ENCODE results near the gene PTGR3.

GRCh38 chr18:75249175-75249518 is 40.2 kb upstream of the PTGR3 start:
- TF ChIP-seq CTCF (conservative IDR thresholded peaks at IDR 0.05 in 1 of 2, IDR thresholded peaks at IDR 0.05 in 1 of 2; ENCODE audit: low read depth in 1 of 2, low read length in 2 of 2) = no peak
- no peak for TF ChIP-seq EZH2 (IDR thresholded peaks at IDR 0.05; ENCODE audit: low read length, missing control alignments)
